Stimulated activated naive CD8-positive, alpha-beta T cell treated with anti-CD3 and anti-CD28 coated beads, Interleukin-15, amount 100 ng/mL, for 72 hours (primary cell): Measurements from ENCODE around the gene PPEF1.
"Not testable (repeated sequence)": the region's sequence is repeated elsewhere in the genome, so short reads cannot be mapped to it uniquely, and the experiment has no call there.

Experiments
- ATAC-seq: fragments of 150-1000 bp; cut with Tn5 transposase; 2 replicates; pipeline ENCODE4 v1.10.0; 2021; ENCODE audit warnings: mild to moderate bottlenecking, moderate library complexity
- DNase-seq, 2 donors: peaks; one replicate each; pipeline ENCODE4 v3.0.0; 2021 to 2022
- H3K27ac Mint-ChIP-seq, 2 donors: one replicate each; pipeline ENCODE4 v1.8.0; 2022; ENCODE audit warnings: mild to moderate bottlenecking in 2 of 2, mixed read lengths in 2 of 2, moderate library complexity in 2 of 2
- H3K27me3 Mint-ChIP-seq: one replicate; pipeline ENCODE4 v1.8.0; 2022; ENCODE audit warnings: mixed read lengths
- H3K4me1 Mint-ChIP-seq: one replicate; pipeline ENCODE4 v1.8.0; 2022; ENCODE audit warnings: mild to moderate bottlenecking, mixed read lengths
- H3K4me3 Mint-ChIP-seq, 2 donors: one replicate each; pipeline ENCODE4 v1.8.0; 2022; ENCODE audit warnings: mild to moderate bottlenecking in 2 of 2, mixed read lengths in 2 of 2, moderate library complexity in 1 of 2
- H3K9me3 Mint-ChIP-seq, 2 donors: one replicate each; pipeline ENCODE4 v1.8.0; 2022; ENCODE audit warnings: mixed read lengths in 2 of 2

Gene PPEF1

GRCh38 chrX:18825375-18825774 is 117.9 kb downstream of the PPEF1 start:
- Mint-ChIP-seq H3K4me3 (no peak overlapping the region), H3K27me3 (no peaks in the 10 kb centered on the region), H3K27ac (no peak overlapping the region), H3K9me3 (no peaks in the 10 kb centered on the region), H3K4me1 (no peaks in the 10 kb centered on the region)
- no peak for DNase-seq
- ATAC-seq: no peak

GRCh38 chrX:18828832-18829404 is 121.5 kb downstream of the PPEF1 start:
- no peaks in the 10 kb centered on the region for H3K4me1 Mint-ChIP-seq
- H3K9me3 Mint-ChIP-seq: no peaks in the 10 kb centered on the region
- no peak overlapping the region for H3K27ac Mint-ChIP-seq
- ATAC-seq: no peak
- DNase-seq: peak in 1 of 2 donors; percentile 8
- H3K27me3 Mint-ChIP-seq: no peaks in the 10 kb centered on the region
- H3K4me3 Mint-ChIP-seq: no peak overlapping the region

- Mint-ChIP-seq H3K4me1 (no peaks in the 10 kb centered on the region), H3K27me3 (no peaks in the 10 kb centered on the region), H3K9me3 (no peaks in the 10 kb centered on the region), H3K27ac (no peak overlapping the region), H3K4me3 (no peak overlapping the region)
- DNase-seq (no peak), ATAC-seq (no peak)
Measured at GRCh38 chrX:18833071-18833731, 125.8 kb downstream of the PPEF1 start.

- not testable (repeated sequence) for H3K27ac Mint-ChIP-seq, H3K4me1 Mint-ChIP-seq
Measured at GRCh38 chrX:18847901-18848300, 140.5 kb downstream of the PPEF1 start.

GRCh38 chrX:18855919-18856644 is 148.6 kb downstream of the PPEF1 start:
- Mint-ChIP-seq H3K27me3 (no peaks in the 10 kb centered on the region), H3K27ac (no peak overlapping the region), H3K4me1 (peaks cover 29% of the 10 kb centered on the region), H3K9me3 (no peaks in the 10 kb centered on the region), H3K4me3 (no peak overlapping the region)
- peak; percentile 60 for ATAC-seq
- no peak for DNase-seq

More at GRCh38 chrX:18847901-18848300, 140.5 kb downstream of the PPEF1 start:
- not testable (repeated sequence) for H3K4me3 Mint-ChIP-seq, ATAC-seq, H3K9me3 Mint-ChIP-seq, H3K27me3 Mint-ChIP-seq, DNase-seq

GRCh38 chrX:18856645-18856997 is 149.2 kb downstream of the PPEF1 start:
- DNase-seq (no peak), ATAC-seq (no peak)
- no peak overlapping the region for H3K4me3 Mint-ChIP-seq
- no peaks in the 10 kb centered on the region for H3K27me3 Mint-ChIP-seq
- peaks cover 29% of the 10 kb centered on the region for H3K4me1 Mint-ChIP-seq
- no peak overlapping the region for H3K27ac Mint-ChIP-seq
- H3K9me3 Mint-ChIP-seq: no peaks in the 10 kb centered on the region

GRCh38 chrX:18861511-18861910 is 154.1 kb downstream of the PPEF1 start:
- Mint-ChIP-seq H3K4me3 (no peak overlapping the region), H3K27me3 (no peaks in the 10 kb centered on the region), H3K27ac (no peak overlapping the region), H3K9me3 (no peaks in the 10 kb centered on the region), H3K4me1 (peaks cover 2% of the 10 kb centered on the region)
- ATAC-seq: no peak
- no peak for DNase-seq

- no peaks in the 10 kb centered on the region for H3K9me3 Mint-ChIP-seq
- H3K27ac Mint-ChIP-seq: no peak overlapping the region
- H3K4me3 Mint-ChIP-seq: no peak overlapping the region
- DNase-seq (no peak), ATAC-seq (no peak)
- no peaks in the 10 kb centered on the region for H3K27me3 Mint-ChIP-seq
- no peaks in the 10 kb centered on the region for H3K4me1 Mint-ChIP-seq
Measured at GRCh38 chrX:18864390-18864920, 157.0 kb downstream of the PPEF1 start.

- Mint-ChIP-seq H3K4me1 (peaks cover 9% of the 10 kb centered on the region), H3K9me3 (no peaks in the 10 kb centered on the region)
- ATAC-seq: no peak
Measured at GRCh38 chrX:18871161-18871890, 163.9 kb downstream of the PPEF1 start.

GRCh38 chrX:18871970-18872369 is 164.5 kb downstream of the PPEF1 start:
- no peak overlapping the region for H3K27ac Mint-ChIP-seq
- H3K4me1 Mint-ChIP-seq: peaks cover 9% of the 10 kb centered on the region
- DNase-seq (no peak), ATAC-seq (no peak)
- H3K27me3 Mint-ChIP-seq: no peaks in the 10 kb centered on the region
- H3K4me3 Mint-ChIP-seq: no peak overlapping the region
- H3K9me3 Mint-ChIP-seq: no peaks in the 10 kb centered on the region

More at GRCh38 chrX:18871161-18871890, 163.9 kb downstream of the PPEF1 start:
- no peak overlapping the region for H3K4me3 Mint-ChIP-seq
- no peak for DNase-seq
- no peaks in the 10 kb centered on the region for H3K27me3 Mint-ChIP-seq
- H3K27ac Mint-ChIP-seq: no peak overlapping the region

- peak overlapping the region in 1 of 2 donors; percentile 66 for H3K4me3 Mint-ChIP-seq
- no peaks in the 10 kb centered on the region for H3K27me3 Mint-ChIP-seq
- ATAC-seq: no peak
- no peak for DNase-seq
- peaks cover 9% of the 10 kb centered on the region for H3K4me1 Mint-ChIP-seq
- no peak overlapping the region for H3K27ac Mint-ChIP-seq
- no peaks in the 10 kb centered on the region for H3K9me3 Mint-ChIP-seq
Measured at GRCh38 chrX:18872621-18873020, 165.2 kb downstream of the PPEF1 start.

GRCh38 chrX:18873189-18873791 is 165.8 kb downstream of the PPEF1 start:
- DNase-seq (no peak), ATAC-seq (peak; percentile 60)
- Mint-ChIP-seq H3K4me1 (peaks cover 9% of the 10 kb centered on the region), H3K27me3 (no peaks in the 10 kb centered on the region), H3K9me3 (no peaks in the 10 kb centered on the region), H3K27ac (no peak overlapping the region), H3K4me3 (peak overlapping the region in 1 of 2 donors; percentile 66)

- H3K9me3 Mint-ChIP-seq: no peaks in the 10 kb centered on the region
- peaks cover 9% of the 10 kb centered on the region for H3K4me1 Mint-ChIP-seq
- H3K4me3 Mint-ChIP-seq: no peak overlapping the region
- H3K27ac Mint-ChIP-seq: no peak overlapping the region
- ATAC-seq (no peak), DNase-seq (no peak)
- H3K27me3 Mint-ChIP-seq: no peaks in the 10 kb centered on the region
Measured at GRCh38 chrX:18873836-18874235, 166.4 kb downstream of the PPEF1 start.

GRCh38 chrX:18874560-18875255 is 167.3 kb downstream of the PPEF1 start:
- DNase-seq: no peak
- no peak for ATAC-seq
- Mint-ChIP-seq H3K27ac (no peak overlapping the region), H3K27me3 (no peaks in the 10 kb centered on the region), H3K9me3 (no peaks in the 10 kb centered on the region), H3K4me1 (peaks cover 9% of the 10 kb centered on the region), H3K4me3 (no peak overlapping the region)
